ENCODE results near the gene FAM117A. TPM values are rescaled to one million over a fixed set of nuclear protein-coding genes. Genes with fewer than 3 reads are reported as not detected.

FAM117A gene
- total and polyA plus RNA-seq, 2 donors (not counting 3 experiments of a cell fraction or from before 2014, with no cell fraction given), result 12.2 to 24.1 TPM

DNA sequence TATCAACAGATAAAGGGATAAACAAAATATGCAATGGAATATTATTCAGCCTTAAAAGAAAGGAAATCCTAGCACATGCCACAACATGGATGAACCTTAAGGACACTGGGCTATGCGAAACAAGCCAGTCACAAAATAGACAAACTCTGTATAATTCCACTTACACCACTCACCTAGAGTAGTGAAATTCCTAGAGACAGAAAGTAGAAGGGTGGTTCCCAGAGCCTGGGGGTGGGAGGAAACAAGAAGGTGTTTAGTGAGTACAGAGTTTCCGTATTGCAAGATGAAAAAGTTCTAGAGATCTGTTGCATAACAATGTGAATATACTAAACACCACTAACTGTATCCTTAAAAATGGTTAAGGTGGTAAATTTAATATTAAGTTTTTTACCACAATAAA, 96.1 kb downstream of the FAM117A start:
- Histone ChIP-seq H2AFZ (ENCODE audit: low read depth, low read length) (no peak overlapping the region), H3K4me1 (ENCODE audit: control insufficient read depth, extremely low read depth, insufficient read depth, low read length) (peaks cover 21% of the 10 kb centered on the region), H3K4me3 (replicated peaks in 1 of 3; ENCODE audit: insufficient read depth in 1 of 3, low read depth in 1 of 3, low read length in 3 of 3) (no peak overlapping the region), H4K20me1 (replicated peaks; ENCODE audit: control insufficient read depth, extremely low read depth, insufficient read depth, low read length) (no peaks in the 10 kb centered on the region), H3K9ac (replicated peaks; ENCODE audit: extremely low read depth, insufficient read depth, low read length) (no peak overlapping the region), H3K4me2 (ENCODE audit: insufficient read depth, low read length) (no peak overlapping the region), H3K36me3 (ENCODE audit: control insufficient read depth in 2 of 2, extremely low read depth in 1 of 2, insufficient read depth in 2 of 2, low read length in 2 of 2) (no peaks in the 10 kb centered on the region), H3K27me3 (ENCODE audit: control insufficient read depth in 2 of 2, insufficient read depth in 2 of 2, low read length in 2 of 2) (no peaks in the 10 kb centered on the region), H3K9me1 (replicated peaks; ENCODE audit: control insufficient read depth, extremely low read depth, insufficient read depth, low read length) (no peaks in the 10 kb centered on the region), H3K79me2 (ENCODE audit: control insufficient read depth, insufficient read depth, low read length) (peaks cover 68% of the 10 kb centered on the region), H3K27ac (ENCODE audit: insufficient read depth, low read depth, low read length) (no peak overlapping the region), H3K9me3 (replicated peaks; ENCODE audit: control insufficient read depth, insufficient read depth, low read length) (no peaks in the 10 kb centered on the region)
- ChIA-PET CTCF (no interaction called here), POLR2A (no interaction called here)
- FAIRE-seq, result no peak
- BruUV-seq (replicated peaks), result no TSS peak
- intact Hi-C loops (cut with micrococcal nuclease), result no loop called here
- no peak for TF ChIP-seq POLR2AphosphoS5 (IDR thresholded peaks at IDR 0.05; ENCODE audit: insufficient read depth, low read depth, low read length)
- TF ChIP-seq, protein P1, sequence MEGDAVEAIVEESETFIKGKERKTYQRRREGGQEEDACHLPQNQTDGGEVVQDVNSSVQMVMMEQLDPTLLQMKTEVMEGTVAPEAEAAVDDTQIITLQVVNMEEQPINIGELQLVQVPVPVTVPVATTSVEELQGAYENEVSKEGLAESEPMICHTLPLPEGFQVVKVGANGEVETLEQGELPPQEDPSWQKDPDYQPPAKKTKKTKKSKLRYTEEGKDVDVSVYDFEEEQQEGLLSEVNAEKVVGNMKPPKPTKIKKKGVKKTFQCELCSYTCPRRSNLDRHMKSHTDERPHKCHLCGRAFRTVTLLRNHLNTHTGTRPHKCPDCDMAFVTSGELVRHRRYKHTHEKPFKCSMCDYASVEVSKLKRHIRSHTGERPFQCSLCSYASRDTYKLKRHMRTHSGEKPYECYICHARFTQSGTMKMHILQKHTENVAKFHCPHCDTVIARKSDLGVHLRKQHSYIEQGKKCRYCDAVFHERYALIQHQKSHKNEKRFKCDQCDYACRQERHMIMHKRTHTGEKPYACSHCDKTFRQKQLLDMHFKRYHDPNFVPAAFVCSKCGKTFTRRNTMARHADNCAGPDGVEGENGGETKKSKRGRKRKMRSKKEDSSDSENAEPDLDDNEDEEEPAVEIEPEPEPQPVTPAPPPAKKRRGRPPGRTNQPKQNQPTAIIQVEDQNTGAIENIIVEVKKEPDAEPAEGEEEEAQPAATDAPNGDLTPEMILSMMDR (IDR thresholded peaks at IDR 0.05; ENCODE audit: extremely low read depth in 1 of 2, insufficient read depth in 1 of 2, low read depth in 1 of 2, low read length in 2 of 2), result no peak
- no peak for TF ChIP-seq JUN (IDR thresholded peaks at IDR 0.05; ENCODE audit: borderline replicate concordance, insufficient read depth, insufficient read length, low read depth)
- TF ChIP-seq, protein P2, sequence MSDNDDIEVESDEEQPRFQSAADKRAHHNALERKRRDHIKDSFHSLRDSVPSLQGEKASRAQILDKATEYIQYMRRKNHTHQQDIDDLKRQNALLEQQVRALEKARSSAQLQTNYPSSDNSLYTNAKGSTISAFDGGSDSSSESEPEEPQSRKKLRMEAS (IDR thresholded peaks at IDR 0.05; ENCODE audit: insufficient read depth, insufficient read length), result no peak
- no peak for TF ChIP-seq MYC (IDR thresholded peaks at IDR 0.05; ENCODE audit: low read depth, low read length)
- no peak for TF ChIP-seq GATA2 (IDR thresholded peaks at IDR 0.05; ENCODE audit: insufficient read depth, insufficient read length, low read depth, low read length)
- no peak for TF ChIP-seq POLR2A (IDR thresholded peaks at IDR 0.05; ENCODE audit: low read depth, low read length)
- TF ChIP-seq FOS (IDR thresholded peaks at IDR 0.05; ENCODE audit: borderline replicate concordance, insufficient read depth, low read length), result no peak
- TF ChIP-seq EZH2 (IDR thresholded peaks at IDR 0.05; ENCODE audit: borderline replicate concordance, low read depth, low read length, severe bottlenecking), result no peak
- no peak for DNase-seq (ENCODE audit: low read depth, low spot score)
- dilution Hi-C loops (cut with MboI; ENCODE audit: extremely low pct_ligation_motif_present, low sequenced_read_pairs), result no loop called here

All from endothelial cell of umbilical vein (primary cell).